GM10266 (cell line): ENCODE data around the gene GTF2IRD2.
"Not testable (repeated sequence)": the region's sequence is repeated elsewhere in the genome, so short reads cannot be mapped to it uniquely, and the experiment has no call there.

Experiments used
- DNase-seq: peaks from one replicate; pipeline ENCODE4 v3.0.0; 2012; ENCODE audit errors: extremely low spot score

The GTF2IRD2 gene

GRCh38 chr7:74788369-74789150, 62.8 kb downstream of the GTF2IRD2 start:
- DNase-seq: not testable (repeated sequence)

GRCh38 chr7:74783595-74783994, 67.8 kb downstream of the GTF2IRD2 start:
- not testable (repeated sequence) for DNase-seq

DNA sequence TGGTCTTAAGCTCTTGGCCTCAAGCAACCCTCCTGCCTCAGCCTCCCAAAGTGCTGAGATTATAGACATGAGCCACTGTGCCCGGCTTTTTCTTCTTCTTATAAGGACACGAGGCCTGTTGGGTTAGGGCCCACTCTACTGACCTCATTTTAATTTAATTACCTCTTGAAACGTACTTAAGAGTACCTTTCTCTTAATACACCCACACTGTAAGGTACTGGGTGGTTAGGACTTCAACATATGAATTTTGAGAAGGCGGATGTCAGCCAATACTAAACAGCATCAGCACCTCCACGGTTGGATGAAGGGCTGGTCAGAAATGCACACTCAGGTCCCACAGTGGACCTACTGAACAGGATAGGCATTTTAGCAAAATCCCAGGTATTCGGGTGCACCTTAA, 69.7 kb downstream of the GTF2IRD2 start:
- not testable (repeated sequence) for DNase-seq

- DNase-seq: not testable (repeated sequence)
Measured at GRCh38 chr7:74779053-74779452, 72.4 kb downstream of the GTF2IRD2 start.

DNA sequence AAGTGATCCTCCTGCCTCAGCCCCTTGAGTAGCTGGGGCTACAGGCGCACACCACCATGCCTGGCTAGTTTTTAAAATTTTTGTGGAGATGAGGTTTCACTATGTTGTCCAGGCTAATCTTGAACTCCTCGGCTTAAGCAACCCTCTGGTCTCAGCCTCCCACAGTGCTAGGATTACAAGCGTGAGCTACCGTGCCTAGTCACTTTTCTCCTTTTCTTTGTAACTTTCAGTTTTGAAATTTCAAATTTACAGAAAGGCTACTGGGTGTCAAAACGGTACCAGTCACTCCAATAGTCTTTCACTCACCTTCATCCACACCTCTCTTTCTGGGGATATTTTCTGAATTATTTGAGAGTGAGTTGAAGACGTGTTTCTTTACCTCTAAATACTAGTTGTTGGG, 76.3 kb downstream of the GTF2IRD2 start:
- not testable (repeated sequence) for DNase-seq

DNA sequence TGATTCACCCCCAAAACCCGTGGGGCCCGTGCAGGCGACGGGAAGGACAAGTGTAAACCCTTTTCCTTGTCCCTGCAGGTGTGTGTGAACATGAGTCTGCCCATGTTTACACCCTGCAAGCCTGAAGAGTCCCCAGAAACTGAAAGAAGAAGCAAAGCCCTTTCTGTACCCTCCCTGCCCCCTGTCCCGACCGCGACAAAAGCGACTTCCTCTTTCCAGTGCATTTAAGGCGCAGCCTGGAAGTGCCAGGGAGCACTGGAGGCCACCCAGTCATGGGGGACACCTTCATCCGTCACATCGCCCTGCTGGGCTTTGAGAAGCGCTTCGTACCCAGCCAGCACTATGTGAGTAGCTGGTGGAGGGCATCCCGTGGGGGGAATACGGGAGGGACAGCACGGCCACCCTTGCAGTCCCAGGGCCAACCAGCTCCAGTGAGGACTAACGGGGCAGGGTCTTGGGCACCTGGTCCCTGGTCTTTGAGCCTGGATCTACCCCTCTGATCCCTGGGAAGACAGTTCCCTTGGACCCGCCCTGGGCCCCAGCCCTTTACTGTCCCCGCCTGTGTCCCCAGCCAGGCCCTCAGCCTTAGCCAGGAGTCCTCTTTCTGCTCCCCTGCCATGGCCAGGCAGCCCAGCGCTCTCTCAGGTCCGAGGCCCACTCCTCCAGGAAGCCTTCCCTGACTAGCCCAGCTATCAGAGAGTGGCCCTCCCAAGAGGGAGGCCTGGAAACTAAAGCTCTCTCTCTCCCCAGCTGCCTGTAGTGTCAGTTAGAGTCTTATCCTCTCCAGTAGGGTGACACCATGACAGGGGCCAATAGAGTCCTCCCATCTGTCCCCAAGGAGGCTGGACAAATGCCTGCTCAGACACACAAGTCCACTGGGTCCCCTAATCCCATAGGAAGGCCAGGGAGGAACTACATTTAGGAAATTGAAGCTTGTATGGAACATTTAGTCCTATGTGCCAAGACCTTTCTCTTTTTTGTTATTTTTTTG, 77.3 kb downstream of the GTF2IRD2 start, which contains the start of gene NCF1:
Gene NCF1 (plus strand): TSS at position 252 of the 991 bp plus-strand sequence. CDS start 21 bp downstream, at position 273.
- not testable (repeated sequence) for DNase-seq

- not testable (repeated sequence) for DNase-seq
Measured at GRCh38 chr7:74772093-74772492, 79.3 kb downstream of the GTF2IRD2 start.

- DNase-seq: not testable (repeated sequence)
Measured at GRCh38 chr7:74770062-74770461, 81.3 kb downstream of the GTF2IRD2 start.

GRCh38 chr7:74766991-74767390, 84.4 kb downstream of the GTF2IRD2 start:
- not testable (repeated sequence) for DNase-seq

DNA sequence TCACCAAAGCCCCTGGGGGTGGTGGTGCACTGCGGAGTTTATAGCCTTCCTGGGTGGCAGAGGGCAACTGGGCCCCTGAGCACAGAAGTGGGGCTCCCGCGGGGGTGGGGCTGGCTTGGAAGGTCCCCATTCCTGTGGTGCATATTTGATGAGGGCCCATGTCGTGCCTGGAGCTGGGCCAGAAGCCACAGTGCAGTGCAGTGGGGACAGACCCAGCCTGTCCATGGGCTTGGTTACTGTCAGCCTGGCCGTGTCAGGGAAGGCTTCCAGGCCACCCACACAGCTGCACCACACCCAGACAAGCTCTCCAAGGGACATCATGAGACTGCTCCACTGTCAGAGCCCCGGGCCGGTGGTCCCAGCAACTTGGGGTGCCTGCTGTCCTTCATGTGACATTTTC, 84.9 kb downstream of the GTF2IRD2 start:
- DNase-seq: not testable (repeated sequence)

DNA sequence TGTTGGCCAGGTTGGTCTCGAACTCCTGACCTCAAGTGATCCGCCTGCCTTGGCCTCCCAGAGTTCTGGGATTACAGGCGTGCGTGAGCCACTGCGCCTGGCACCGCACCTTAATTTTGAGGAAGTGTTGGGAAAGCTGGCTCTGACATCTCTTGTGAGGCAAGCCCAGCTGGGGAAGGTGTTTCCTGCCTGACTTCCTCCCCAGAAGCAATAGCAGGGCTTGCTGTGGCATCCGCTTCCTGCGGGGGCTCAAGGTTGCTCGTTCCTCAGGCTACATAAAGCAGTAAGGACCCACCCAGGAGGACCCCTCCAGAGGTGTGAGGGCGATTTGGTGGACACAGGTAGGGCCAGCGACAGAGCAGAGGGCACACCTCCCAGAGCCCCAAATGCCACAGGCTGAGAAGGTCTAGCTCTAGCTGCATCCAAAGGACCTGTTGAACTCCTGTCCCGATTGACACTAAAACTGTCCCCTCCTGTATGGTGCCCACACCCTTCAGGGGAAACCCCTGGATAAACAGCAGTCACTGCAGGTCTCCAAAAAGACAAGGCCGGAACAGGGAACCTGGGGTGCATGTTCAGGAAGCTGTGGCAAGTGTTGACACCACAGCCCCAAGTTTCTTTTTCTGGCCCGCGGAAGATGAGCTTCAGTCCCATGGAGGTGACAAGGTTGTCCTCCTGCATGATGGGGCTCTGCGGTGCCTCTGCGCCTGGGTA, 86.0 kb downstream of the GTF2IRD2 start:
- DNase-seq: not testable (repeated sequence)

DNA sequence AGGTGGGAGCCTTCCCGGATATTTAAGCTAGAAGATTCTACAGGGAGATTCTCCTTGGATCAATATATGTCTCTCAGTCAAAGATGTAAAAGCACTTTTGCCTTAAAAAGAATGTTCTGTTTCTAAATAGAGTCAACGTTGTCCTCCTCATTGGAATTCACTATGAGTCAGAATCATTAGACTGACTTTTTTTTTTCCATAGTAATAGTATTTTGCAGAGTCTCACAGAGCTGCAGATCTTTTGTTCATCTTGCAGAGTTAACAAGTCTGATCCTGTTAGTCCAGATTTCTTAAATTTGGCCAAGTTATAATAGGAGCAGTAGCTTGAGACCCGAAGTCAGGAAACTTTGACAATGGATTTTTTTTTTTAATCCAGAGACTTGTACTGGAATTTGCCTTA, 92.4 kb downstream of the GTF2IRD2 start:
- not testable (repeated sequence) for DNase-seq

DNA sequence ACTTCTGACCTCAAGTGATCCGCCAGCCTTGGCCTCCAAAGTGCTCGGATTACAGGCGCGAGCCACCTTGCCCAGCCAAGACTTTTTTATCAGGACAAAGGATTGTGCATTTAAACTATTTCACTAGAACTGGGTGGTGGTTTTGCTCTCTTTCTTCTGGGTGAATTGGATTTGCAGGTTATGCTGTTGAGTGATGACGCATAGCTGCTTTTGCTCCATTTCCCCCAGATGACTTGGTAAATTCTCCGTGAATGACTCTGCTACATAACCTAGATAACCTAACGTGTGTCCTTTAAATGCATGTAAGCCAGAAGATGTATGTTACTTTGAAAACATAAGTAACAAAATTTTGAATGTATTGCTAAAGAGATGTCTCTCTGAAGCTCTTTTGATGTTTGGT, 93.1 kb downstream of the GTF2IRD2 start:
- not testable (repeated sequence) for DNase-seq

DNA sequence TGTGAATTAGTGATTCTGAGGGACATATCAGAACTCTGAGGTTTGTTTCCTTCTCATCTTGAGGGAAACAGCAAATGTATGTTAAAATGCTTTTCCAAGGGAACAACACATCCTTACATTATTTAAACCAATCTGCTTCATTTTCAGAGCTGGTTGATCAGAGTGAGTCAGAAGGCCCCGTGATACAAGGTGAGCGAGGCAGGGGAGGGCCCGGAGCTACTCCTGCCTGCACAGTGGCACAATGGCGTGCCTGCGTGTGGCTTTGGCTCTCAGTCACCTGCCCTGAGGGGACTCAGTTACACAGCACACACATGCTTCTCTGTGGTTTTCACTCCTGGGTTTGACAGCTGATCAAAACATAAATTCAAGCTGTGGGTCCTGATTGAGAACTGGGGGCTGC, 94.7 kb downstream of the GTF2IRD2 start:
- not testable (repeated sequence) for DNase-seq

- DNase-seq: not testable (repeated sequence)
Measured at GRCh38 chr7:74753921-74754482, 97.4 kb downstream of the GTF2IRD2 start.
